Measurements from ENCODE around the gene ZBTB20. TPM values are rescaled to one million over a fixed set of nuclear protein-coding genes. Genes with fewer than 3 reads are reported as not detected.

ZBTB20 gene
- total and polyA plus RNA-seq, 12 donors: 2.8 to 167 (median 108) TPM

DNA sequence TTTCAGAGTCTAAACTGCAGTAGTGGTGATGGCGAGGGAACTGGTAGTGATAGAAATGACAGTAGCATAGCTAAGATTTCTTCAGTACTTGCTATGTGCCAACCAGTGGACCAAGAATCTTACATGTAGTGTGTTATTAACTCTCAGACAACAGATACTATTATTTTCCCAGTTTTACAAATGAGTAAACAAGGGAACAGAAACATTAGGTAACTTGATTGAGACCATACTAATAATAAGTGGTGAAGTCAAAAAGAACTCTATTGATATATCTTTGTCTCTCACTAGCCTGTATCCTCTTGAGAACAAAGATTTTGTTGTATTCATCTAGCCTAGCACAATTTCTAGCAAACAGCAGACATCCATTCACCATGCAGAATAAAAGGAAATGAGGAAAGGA is 250.1 kb downstream of the ZBTB20 start:
- Histone ChIP-seq H3K4me3 (no peak overlapping the region), H3K9me3 (replicated peaks in 1 of 3) (no peaks in the 10 kb centered on the region)
- intact Hi-C loops (cut with DNase I): no loop called here

GRCh38 chr3:114893361-114893760 is 253.7 kb downstream of the ZBTB20 start:
- no peaks in the 10 kb centered on the region for H3K36me3 ChIP-seq (replicated peaks in 1 of 2)
- DNase-seq: no peak
- H3K9me3 ChIP-seq (replicated peaks in 1 of 3): no peaks in the 10 kb centered on the region
- intact Hi-C loops (cut with DNase I): no loop called here
- H3K27me3 ChIP-seq: no peaks in the 10 kb centered on the region
- no peak overlapping the region for H3K27ac ChIP-seq
- H3K4me3 ChIP-seq: no peak overlapping the region
- TF ChIP-seq, protein P1, sequence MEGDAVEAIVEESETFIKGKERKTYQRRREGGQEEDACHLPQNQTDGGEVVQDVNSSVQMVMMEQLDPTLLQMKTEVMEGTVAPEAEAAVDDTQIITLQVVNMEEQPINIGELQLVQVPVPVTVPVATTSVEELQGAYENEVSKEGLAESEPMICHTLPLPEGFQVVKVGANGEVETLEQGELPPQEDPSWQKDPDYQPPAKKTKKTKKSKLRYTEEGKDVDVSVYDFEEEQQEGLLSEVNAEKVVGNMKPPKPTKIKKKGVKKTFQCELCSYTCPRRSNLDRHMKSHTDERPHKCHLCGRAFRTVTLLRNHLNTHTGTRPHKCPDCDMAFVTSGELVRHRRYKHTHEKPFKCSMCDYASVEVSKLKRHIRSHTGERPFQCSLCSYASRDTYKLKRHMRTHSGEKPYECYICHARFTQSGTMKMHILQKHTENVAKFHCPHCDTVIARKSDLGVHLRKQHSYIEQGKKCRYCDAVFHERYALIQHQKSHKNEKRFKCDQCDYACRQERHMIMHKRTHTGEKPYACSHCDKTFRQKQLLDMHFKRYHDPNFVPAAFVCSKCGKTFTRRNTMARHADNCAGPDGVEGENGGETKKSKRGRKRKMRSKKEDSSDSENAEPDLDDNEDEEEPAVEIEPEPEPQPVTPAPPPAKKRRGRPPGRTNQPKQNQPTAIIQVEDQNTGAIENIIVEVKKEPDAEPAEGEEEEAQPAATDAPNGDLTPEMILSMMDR (IDR thresholded peaks at IDR 0.05): no peak
- TF ChIP-seq POLR2A (IDR thresholded peaks at IDR 0.05): no peak
- no peaks in the 10 kb centered on the region for H3K4me1 ChIP-seq (replicated peaks in 1 of 2)

More for the DNA sequence above, 250.1 kb downstream of the ZBTB20 start:
- TF ChIP-seq, protein P1 (IDR thresholded peaks at IDR 0.05): no peak
- TF ChIP-seq POLR2A (IDR thresholded peaks at IDR 0.05): no peak
- Histone ChIP-seq H3K36me3 (replicated peaks in 1 of 2) (no peaks in the 10 kb centered on the region), H3K27ac (no peak overlapping the region), H3K27me3 (no peaks in the 10 kb centered on the region), H3K4me1 (replicated peaks in 1 of 2) (peaks cover 6 to 13% of the 10 kb centered on the region in 2 donors)
- DNase-seq: no peak
- 92 to 95% (median 94%) methylated on average over 1 of the region's 1 CpG for WGBS, 4 donors

- H3K4me3 ChIP-seq: no peak overlapping the region
- 78 to 98% (median 90%) methylated on average over 3 of the region's 3 CpGs for WGBS, 4 donors
- H3K27ac ChIP-seq: no peak overlapping the region
- no peaks in the 10 kb centered on the region for H3K4me1 ChIP-seq (replicated peaks in 1 of 2)
- no peak for DNase-seq
- no peaks in the 10 kb centered on the region for H3K27me3 ChIP-seq
- intact Hi-C loops (cut with DNase I): no loop called here
- no peak for TF ChIP-seq POLR2A (IDR thresholded peaks at IDR 0.05)
- TF ChIP-seq, protein P1 (IDR thresholded peaks at IDR 0.05): no peak
- no peaks in the 10 kb centered on the region for H3K36me3 ChIP-seq (replicated peaks in 1 of 2)
- no peaks in the 10 kb centered on the region for H3K9me3 ChIP-seq (replicated peaks in 1 of 3)
Measured at GRCh38 chr3:114892880-114893279, 254.2 kb downstream of the ZBTB20 start.

DNA sequence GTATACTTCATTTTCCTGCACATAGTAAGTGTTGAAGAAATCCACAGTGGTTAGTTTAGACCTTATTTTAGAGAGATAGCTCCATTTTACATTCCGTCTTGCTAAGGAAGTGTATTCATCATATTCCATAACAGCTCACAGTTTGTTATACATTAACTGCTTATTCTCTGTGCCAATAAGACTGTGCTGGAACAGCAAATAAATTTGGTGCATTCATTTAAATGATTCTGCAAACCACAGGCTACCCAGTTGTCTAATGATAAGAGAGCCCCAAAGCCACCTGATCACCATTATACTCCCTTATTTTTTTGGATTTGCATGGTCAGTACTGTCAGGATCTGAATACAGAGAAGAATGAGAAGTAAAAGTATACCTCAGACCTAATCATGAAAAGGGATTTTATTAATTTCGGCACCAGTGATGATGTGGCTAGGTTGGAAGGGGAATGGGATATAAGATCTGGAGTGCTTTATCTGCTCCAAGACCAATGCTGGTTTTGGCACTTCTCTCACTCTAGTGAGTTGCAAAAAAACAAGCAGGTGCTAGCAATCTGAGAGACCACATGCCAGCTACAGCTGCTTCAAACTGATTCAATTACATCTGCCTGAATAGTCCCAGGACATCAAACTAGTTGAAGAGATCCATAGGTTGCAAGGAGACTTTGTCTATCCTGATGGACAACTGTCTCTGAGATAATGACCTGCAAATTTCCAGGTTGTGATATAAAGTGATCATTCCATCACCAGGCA is 254.8 kb downstream of the ZBTB20 start:
- 89 to 97% (median 93%) methylated on average over 2 of the region's 2 CpGs for WGBS, 4 donors

More for the DNA sequence above, 254.8 kb downstream of the ZBTB20 start:
- no peak overlapping the region for H3K4me3 ChIP-seq
- H3K9me3 ChIP-seq (replicated peaks in 1 of 3): no peaks in the 10 kb centered on the region
- H3K4me1 ChIP-seq (replicated peaks in 1 of 2): no peaks in the 10 kb centered on the region
- DNase-seq: no peak
- H3K36me3 ChIP-seq (replicated peaks in 1 of 2): no peaks in the 10 kb centered on the region
- no peak overlapping the region for H3K27ac ChIP-seq
- H3K27me3 ChIP-seq: no peaks in the 10 kb centered on the region
- intact Hi-C loops (cut with DNase I): no loop called here
- TF ChIP-seq, protein P1 (IDR thresholded peaks at IDR 0.05): no peak
- no peak for TF ChIP-seq POLR2A (IDR thresholded peaks at IDR 0.05)
